BJ (cell line): Measurements from ENCODE around the gene GDA. TPM values are rescaled to one million over a fixed set of nuclear protein-coding genes. Genes with fewer than 3 reads are reported as not detected.
A peak's percentile ranks its signal among the peaks of the same experiment; 100 is the strongest.

Experiments
- CTCF ChIA-PET: fragments of 350-600 bp; formaldehyde crosslinking; extraction: SDS; loops from one replicate; lab custom pipeline; 2021; ENCODE audit warnings: antibody characterized with exemption, inconsistent platforms; lab: Yijun Ruan, JAX
- POLR2A ChIA-PET: fragments of 300-600 bp; sonication (Branson Sonifier 250); formaldehyde crosslinking; extraction: SDS; loops from one replicate; lab custom pipeline; 2021; ENCODE audit warnings: antibody characterized with exemption; lab: Charles Lee
- DNase-seq: peaks from one replicate; pipeline ENCODE4 v3.0.0-alpha.2; 2011; ENCODE audit warnings: low read depth
- H3K27me3 ChIP-seq: 2 replicates; pipeline ENCODE4 v1.6.0; 2011; ENCODE audit warnings: low read length; ENCODE audit not compliant: control insufficient read depth, insufficient read depth
- H3K36me3 ChIP-seq: 2 replicates; pipeline ENCODE4 v1.5.1; 2011; ENCODE audit warnings: low read length; ENCODE audit not compliant: control insufficient read depth, insufficient read depth
- H3K4me3 ChIP-seq: 2 replicates; pipeline ENCODE4 v1.5.1; 2011; ENCODE audit warnings: low read depth, mild to moderate bottlenecking, control low read depth, low read length
- polyA plus RNA-seq: library from polyadenylated mRNA; depleted of rRNA; stranded (reverse); fragments of >200 nt; gene quantifications from 2 replicates; pipeline ENCODE4 v1.2.3, GENCODE V29; 2011
- TF ChIP-seq, protein P1 (sequence below): IDR thresholded peaks from 2 replicates; pipeline ENCODE4 v1.5.1; 2011; ENCODE audit warnings: low read depth, mild to moderate bottlenecking, control low read depth, inconsistent platforms, low read length, moderate library complexity; ENCODE audit not compliant: insufficient read depth

Gene GDA
- polyA plus RNA-seq, 1 experiment: not detected

DNA sequence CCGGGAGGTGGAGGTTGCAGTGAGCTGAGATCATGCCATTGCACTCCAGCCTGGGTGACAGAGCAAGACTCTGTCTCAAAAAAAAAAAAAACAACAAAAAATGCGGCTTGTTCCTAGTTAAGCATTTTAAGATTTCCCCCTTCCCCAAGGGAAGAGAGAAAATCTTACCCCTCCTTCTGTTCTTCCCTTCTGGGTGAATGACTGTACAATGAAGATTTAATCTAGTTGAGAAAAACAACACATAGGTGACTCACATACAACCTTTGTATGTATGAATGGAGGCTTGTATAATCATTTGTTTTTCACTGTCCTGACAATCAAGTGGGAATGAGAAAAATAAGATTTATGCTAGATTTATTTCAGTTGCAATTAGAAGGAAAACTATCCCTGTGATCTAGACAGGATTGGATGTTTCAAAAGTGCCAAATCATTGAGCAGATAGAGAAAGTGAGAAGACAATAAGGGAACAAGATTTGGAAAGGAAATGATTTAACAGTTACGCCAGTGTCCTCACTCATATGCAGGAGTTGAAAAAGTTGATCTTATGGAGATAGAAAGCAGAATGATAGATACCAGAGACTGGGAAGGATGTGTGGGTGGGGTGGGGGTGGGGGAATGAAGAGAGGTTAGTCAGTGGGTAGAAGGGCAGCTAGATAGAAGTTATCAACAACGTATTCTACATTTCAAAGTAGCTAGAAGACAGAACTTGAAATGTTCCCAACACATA is 16.7 kb downstream of the GDA start:
- ChIA-PET CTCF (no interaction called here), POLR2A (no interaction called here)
- Histone ChIP-seq H3K4me3 (no peak overlapping the region), H3K27me3 (no peaks in the 10 kb centered on the region; the same call in 1 of the 2 replicates), H3K36me3 (no peaks in the 10 kb centered on the region)
- TF ChIP-seq, protein P1, sequence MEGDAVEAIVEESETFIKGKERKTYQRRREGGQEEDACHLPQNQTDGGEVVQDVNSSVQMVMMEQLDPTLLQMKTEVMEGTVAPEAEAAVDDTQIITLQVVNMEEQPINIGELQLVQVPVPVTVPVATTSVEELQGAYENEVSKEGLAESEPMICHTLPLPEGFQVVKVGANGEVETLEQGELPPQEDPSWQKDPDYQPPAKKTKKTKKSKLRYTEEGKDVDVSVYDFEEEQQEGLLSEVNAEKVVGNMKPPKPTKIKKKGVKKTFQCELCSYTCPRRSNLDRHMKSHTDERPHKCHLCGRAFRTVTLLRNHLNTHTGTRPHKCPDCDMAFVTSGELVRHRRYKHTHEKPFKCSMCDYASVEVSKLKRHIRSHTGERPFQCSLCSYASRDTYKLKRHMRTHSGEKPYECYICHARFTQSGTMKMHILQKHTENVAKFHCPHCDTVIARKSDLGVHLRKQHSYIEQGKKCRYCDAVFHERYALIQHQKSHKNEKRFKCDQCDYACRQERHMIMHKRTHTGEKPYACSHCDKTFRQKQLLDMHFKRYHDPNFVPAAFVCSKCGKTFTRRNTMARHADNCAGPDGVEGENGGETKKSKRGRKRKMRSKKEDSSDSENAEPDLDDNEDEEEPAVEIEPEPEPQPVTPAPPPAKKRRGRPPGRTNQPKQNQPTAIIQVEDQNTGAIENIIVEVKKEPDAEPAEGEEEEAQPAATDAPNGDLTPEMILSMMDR: no peak
- no peak for DNase-seq

DNA sequence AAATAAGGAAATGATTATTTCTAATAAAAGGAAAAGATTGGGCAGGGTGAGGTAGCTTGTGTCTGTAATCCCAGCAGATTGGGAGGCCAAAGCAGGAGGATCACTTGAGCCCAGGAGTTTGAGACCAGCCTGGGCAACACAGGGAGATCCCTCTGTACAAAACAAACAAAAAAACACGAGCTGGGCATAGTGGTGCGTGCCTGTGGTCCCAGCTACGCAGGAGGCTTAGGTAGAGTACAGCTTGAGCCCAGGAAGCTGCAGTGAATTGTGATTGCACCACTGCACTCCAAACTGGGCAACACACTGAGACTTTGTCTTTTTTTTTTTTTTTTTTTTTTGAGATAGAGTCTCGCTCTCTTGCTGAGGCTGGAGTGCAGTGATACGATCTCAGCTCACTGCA is 18.8 kb downstream of the GDA start:
- Histone ChIP-seq H3K36me3 (no peaks in the 10 kb centered on the region), H3K27me3 (no peaks in the 10 kb centered on the region), H3K4me3 (no peak overlapping the region)
- TF ChIP-seq, protein P1: no peak
- ChIA-PET POLR2A (no interaction called here), CTCF (no interaction called here)
- no peak for DNase-seq

DNA sequence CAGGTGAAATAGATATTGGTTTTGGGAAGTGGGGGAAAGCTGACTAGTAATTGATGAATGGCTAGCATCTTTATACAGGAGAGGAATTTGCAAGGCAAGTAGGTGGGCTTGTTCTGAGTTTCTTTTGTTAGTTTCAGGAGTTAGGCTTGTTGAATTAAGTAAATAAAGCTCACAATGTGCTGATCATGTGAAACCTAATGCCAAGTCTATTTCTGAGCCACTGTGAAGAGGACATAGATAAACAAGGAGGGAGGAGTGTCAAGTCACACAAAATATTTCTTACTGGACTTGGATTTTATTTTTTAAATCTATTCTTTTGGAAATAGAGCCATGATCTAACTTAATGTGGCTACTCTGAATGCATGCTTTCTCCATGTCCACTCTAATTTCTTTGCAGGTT is 19.9 kb downstream of the GDA start:
- DNase-seq: no peak
- ChIA-PET CTCF (interaction anchor here (0.8 kb wide), 1 partner anchor 20 kb away, joined by 3 read pairs; the partner anchor contains the start of gene GDA), POLR2A (no interaction called here)
- no peaks in the 10 kb centered on the region for H3K27me3 ChIP-seq
- H3K4me3 ChIP-seq: no peak overlapping the region
- no peaks in the 10 kb centered on the region for H3K36me3 ChIP-seq
- TF ChIP-seq, protein P1: no peak

DNA sequence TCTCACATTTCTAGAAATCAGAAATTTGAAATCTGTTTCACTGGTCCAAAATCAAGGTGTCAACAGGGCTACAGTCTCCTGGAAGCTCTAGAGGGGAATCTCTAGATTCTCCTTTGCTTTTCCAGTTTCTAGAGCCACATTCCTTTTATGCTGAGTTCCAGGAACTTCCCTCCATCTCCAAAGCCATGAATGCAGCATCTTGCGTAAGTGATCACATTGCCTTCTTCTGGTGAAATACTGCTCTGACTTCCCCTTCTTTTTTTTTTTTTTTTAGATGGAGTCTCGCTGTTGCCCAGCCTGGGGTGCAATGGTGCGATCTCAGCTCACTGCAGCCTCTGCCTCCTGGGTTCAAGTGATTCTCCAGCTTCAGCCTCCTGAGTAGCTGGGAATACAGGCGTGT is 23.8 kb downstream of the GDA start:
- no peak for DNase-seq
- ChIA-PET CTCF (no interaction called here), POLR2A (no interaction called here)
- H3K4me3 ChIP-seq: no peak overlapping the region
- H3K27me3 ChIP-seq: no peaks in the 10 kb centered on the region
- TF ChIP-seq, protein P1: no peak
- no peaks in the 10 kb centered on the region for H3K36me3 ChIP-seq

DNA sequence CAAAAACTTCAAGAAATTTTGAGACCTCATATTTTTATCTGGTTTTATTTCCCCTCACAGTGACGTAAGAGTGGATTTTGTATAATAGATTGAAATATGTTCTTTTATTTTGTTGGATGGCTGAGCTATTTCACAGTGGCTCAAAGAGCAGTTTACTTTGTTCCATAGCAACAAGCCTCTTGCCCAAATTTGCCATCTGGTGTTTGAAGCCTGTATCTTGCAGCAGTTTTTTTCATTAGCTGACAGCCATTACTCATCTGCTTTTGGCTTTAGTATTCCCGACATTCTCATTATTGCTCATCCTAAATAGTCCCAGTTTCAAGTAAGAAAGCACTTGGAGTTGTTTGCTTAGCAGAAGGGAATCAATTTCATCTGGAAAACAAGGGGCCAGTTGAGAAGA is 36.3 kb downstream of the GDA start:
- Histone ChIP-seq H3K4me3 (no peak overlapping the region), H3K27me3 (no peaks in the 10 kb centered on the region), H3K36me3 (no peaks in the 10 kb centered on the region)
- CTCF ChIA-PET: no interaction called here
- peak; percentile 1 for DNase-seq
- POLR2A ChIA-PET: no interaction called here
- TF ChIP-seq, protein P1: no peak
